Measurements from ENCODE around the gene SLC8A2.

DNA sequence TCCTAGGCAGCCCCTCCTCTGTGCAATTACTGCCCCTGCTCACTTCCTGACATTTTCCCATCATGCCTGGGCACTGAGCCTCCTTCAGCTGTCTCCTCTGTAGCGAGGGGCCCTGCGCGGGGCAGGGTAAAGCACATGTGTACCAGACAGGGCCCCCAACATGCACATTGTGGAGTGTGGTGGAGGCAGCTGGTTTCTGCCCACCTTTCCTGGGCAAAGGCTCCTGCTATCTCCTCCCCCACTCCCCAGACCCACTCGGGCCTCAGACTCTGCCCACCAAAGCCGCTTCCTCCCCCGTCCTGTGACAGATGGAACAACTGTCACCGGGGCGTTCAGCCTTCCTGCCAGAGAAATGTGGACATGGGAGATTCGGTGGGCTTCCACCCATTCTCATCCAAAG is 15.2 kb upstream of the SLC8A2 start:
- TF ChIP-seq, protein P1, sequence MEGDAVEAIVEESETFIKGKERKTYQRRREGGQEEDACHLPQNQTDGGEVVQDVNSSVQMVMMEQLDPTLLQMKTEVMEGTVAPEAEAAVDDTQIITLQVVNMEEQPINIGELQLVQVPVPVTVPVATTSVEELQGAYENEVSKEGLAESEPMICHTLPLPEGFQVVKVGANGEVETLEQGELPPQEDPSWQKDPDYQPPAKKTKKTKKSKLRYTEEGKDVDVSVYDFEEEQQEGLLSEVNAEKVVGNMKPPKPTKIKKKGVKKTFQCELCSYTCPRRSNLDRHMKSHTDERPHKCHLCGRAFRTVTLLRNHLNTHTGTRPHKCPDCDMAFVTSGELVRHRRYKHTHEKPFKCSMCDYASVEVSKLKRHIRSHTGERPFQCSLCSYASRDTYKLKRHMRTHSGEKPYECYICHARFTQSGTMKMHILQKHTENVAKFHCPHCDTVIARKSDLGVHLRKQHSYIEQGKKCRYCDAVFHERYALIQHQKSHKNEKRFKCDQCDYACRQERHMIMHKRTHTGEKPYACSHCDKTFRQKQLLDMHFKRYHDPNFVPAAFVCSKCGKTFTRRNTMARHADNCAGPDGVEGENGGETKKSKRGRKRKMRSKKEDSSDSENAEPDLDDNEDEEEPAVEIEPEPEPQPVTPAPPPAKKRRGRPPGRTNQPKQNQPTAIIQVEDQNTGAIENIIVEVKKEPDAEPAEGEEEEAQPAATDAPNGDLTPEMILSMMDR (IDR thresholded peaks at IDR 0.05 in 2 of 3, conservative IDR thresholded peaks at IDR 0.05 in 1 of 3; ENCODE audit: control insufficient read depth in 2 of 3, extremely low read depth in 1 of 3, insufficient read depth in 1 of 3, low read depth in 3 of 3, low read length in 3 of 3), result no peak
- TF ChIP-seq, protein P2, sequence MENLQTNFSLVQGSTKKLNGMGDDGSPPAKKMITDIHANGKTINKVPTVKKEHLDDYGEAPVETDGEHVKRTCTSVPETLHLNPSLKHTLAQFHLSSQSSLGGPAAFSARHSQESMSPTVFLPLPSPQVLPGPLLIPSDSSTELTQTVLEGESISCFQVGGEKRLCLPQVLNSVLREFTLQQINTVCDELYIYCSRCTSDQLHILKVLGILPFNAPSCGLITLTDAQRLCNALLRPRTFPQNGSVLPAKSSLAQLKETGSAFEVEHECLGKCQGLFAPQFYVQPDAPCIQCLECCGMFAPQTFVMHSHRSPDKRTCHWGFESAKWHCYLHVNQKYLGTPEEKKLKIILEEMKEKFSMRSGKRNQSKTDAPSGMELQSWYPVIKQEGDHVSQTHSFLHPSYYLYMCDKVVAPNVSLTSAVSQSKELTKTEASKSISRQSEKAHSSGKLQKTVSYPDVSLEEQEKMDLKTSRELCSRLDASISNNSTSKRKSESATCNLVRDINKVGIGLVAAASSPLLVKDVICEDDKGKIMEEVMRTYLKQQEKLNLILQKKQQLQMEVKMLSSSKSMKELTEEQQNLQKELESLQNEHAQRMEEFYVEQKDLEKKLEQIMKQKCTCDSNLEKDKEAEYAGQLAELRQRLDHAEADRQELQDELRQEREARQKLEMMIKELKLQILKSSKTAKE (IDR thresholded peaks at IDR 0.05; ENCODE audit: low read depth, poor library complexity, severe bottlenecking), result no peak
- TF ChIP-seq MEF2B (IDR thresholded peaks at IDR 0.05; ENCODE audit: partially characterized antibody, poor library complexity, severe bottlenecking) (no peak), POLR2AphosphoS2 (IDR thresholded peaks at IDR 0.05; ENCODE audit: low read depth, low read length) (no peak), EED (IDR thresholded peaks at IDR 0.05; ENCODE audit: low read depth) (no peak), TBL1XR1 (IDR thresholded peaks at IDR 0.05; ENCODE audit: low read depth, low read length) (no peak), MTA2 (IDR thresholded peaks at IDR 0.05; ENCODE audit: low read depth) (no peak), CBX3 (IDR thresholded peaks at IDR 0.05; ENCODE audit: borderline replicate concordance, low read depth) (no peak), GABPA (IDR thresholded peaks at IDR 0.05; ENCODE audit: low read depth) (no peak), RFX5 (IDR thresholded peaks at IDR 0.05; ENCODE audit: low read depth, low read length) (no peak), MTA3 (IDR thresholded peaks at IDR 0.05; ENCODE audit: borderline replicate concordance, low read length) (no peak), POU2F2 (IDR thresholded peaks at IDR 0.05; ENCODE audit: borderline replicate concordance, low read depth, low read length) (no peak), SRF (IDR thresholded peaks at IDR 0.05; ENCODE audit: low read depth in 2 of 2, low read length in 2 of 2) (no peak), CBFB (IDR thresholded peaks at IDR 0.05; ENCODE audit: low read depth) (no peak)
